ENCODE measurements around the gene TRIM2.

DNA sequence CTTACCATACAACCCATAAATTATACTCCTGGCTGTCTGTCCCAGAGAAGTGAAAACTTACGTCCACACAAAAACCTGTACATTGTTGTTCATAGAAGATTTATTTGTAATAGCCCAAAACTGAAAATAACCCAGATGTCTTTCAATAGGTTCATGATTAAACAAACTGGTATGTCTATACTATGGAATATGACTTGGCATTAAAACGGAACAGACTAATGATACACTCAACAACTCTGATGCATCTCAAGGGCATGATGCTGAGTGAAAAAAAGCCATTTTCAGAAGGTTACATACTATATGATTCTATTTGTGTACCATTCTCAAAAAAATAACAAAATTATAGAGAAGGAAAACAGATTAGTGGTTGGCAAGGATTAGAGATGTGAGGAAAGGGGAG, 128.7 kb downstream of the TRIM2 start:
- TF ChIP-seq, protein P1, sequence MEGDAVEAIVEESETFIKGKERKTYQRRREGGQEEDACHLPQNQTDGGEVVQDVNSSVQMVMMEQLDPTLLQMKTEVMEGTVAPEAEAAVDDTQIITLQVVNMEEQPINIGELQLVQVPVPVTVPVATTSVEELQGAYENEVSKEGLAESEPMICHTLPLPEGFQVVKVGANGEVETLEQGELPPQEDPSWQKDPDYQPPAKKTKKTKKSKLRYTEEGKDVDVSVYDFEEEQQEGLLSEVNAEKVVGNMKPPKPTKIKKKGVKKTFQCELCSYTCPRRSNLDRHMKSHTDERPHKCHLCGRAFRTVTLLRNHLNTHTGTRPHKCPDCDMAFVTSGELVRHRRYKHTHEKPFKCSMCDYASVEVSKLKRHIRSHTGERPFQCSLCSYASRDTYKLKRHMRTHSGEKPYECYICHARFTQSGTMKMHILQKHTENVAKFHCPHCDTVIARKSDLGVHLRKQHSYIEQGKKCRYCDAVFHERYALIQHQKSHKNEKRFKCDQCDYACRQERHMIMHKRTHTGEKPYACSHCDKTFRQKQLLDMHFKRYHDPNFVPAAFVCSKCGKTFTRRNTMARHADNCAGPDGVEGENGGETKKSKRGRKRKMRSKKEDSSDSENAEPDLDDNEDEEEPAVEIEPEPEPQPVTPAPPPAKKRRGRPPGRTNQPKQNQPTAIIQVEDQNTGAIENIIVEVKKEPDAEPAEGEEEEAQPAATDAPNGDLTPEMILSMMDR (conservative IDR thresholded peaks at IDR 0.05; ENCODE audit: low read length), result no peak
- TF ChIP-seq EZH2phosphoT487 (IDR thresholded peaks at IDR 0.05; ENCODE audit: borderline replicate concordance, low read depth, low read length), result no peak
